Liver (tissue), 9 donors: Measurements from ENCODE around the gene PLEKHA6. TPM values are rescaled to one million over a fixed set of nuclear protein-coding genes. Genes with fewer than 3 reads are reported as not detected.

Experiments used
- DNase-seq: peaks from one replicate; pipeline ENCODE4 v3.0.0-alpha.2; 2017; ENCODE audit warnings: low spot score
- H3K27ac ChIP-seq, 2 donors: one replicate each; pipeline ENCODE4 v1.7.0; 2013; ENCODE audit warnings: inconsistent platforms in 2 of 2, low read length in 2 of 2, control low read depth in 1 of 2, low read depth in 1 of 2, mild to moderate bottlenecking in 1 of 2
- H3K27me3 ChIP-seq, 4 donors: one replicate each; pipeline versions ENCODE4 v1.6.1 to v1.7.0; 2013; ENCODE audit warnings: low read length in 3 of 4, inconsistent platforms in 1 of 4, mild to moderate bottlenecking in 1 of 4, moderate library complexity in 1 of 4; ENCODE audit not compliant: control insufficient read depth in 4 of 4, insufficient read depth in 4 of 4
- H3K36me3 ChIP-seq, 4 donors: one replicate each; pipeline versions ENCODE4 v1.6.1 to v1.7.0; 2013; ENCODE audit warnings: low read length in 3 of 4, mild to moderate bottlenecking in 3 of 4, low read depth in 1 of 4, moderate library complexity in 1 of 4; ENCODE audit not compliant: control insufficient read depth in 4 of 4, insufficient read depth in 3 of 4
- H3K4me1 ChIP-seq, 4 donors: one replicate each; pipeline versions ENCODE4 v1.6.1 to v1.7.0; 2013; ENCODE audit warnings: low read length in 3 of 4, mild to moderate bottlenecking in 3 of 4, moderate library complexity in 1 of 4; ENCODE audit not compliant: control insufficient read depth in 4 of 4, insufficient read depth in 4 of 4
- H3K4me3 ChIP-seq, 3 donors: one replicate each; pipeline versions ENCODE4 v1.6.1 to v1.7.0; 2013; ENCODE audit warnings: low read length in 3 of 3, control low read depth in 1 of 3, low read depth in 1 of 3, mild to moderate bottlenecking in 1 of 3
- H3K9ac ChIP-seq, 2 donors: one replicate each; pipeline ENCODE4 v1.7.0; 2013; ENCODE audit warnings: low read length in 2 of 2, mild to moderate bottlenecking in 2 of 2, moderate library complexity in 2 of 2, control low read depth in 1 of 2, low read depth in 1 of 2
- H3K9me3 ChIP-seq, 4 donors: one replicate each; pipeline versions ENCODE4 v1.6.1 to v1.7.0; 2013; ENCODE audit warnings: low read length in 3 of 4; ENCODE audit not compliant: control insufficient read depth in 4 of 4
- EGR1 ChIP-seq, 2 donors: IDR thresholded peaks; 2 replicates each; pipeline ENCODE4 v1.6.1; 2016 to 2018; ENCODE audit warnings: antibody characterized with exemption in 2 of 2, low read depth in 2 of 2
- FOXA1 ChIP-seq: IDR thresholded peaks from 2 replicates; pipeline ENCODE4 v1.6.1; 2016; ENCODE audit warnings: antibody characterized with exemption
- FOXA2 ChIP-seq: IDR thresholded peaks from 2 replicates; pipeline ENCODE4 v1.6.1; 2016; ENCODE audit warnings: antibody characterized with exemption
- GABPA ChIP-seq, 2 donors: IDR thresholded peaks in 1 of 2; conservative IDR thresholded peaks in 1 of 2; 2 replicates each; pipeline ENCODE4 v1.6.1; 2016; ENCODE audit warnings: antibody characterized with exemption in 2 of 2, mild to moderate bottlenecking in 1 of 2, moderate library complexity in 1 of 2
- HNF4A ChIP-seq, 2 donors: conservative IDR thresholded peaks; 2 replicates each; pipeline ENCODE4 v1.6.1; 2016; ENCODE audit warnings: antibody characterized with exemption in 2 of 2, mild to moderate bottlenecking in 2 of 2
- HNF4G ChIP-seq: IDR thresholded peaks from 2 replicates; pipeline ENCODE4 v1.6.1; 2016; ENCODE audit warnings: antibody characterized with exemption
- JUND ChIP-seq, 2 donors: IDR thresholded peaks; 2 replicates each; pipeline ENCODE4 v1.6.1; 2016; ENCODE audit warnings: antibody characterized with exemption in 2 of 2
- NR2F2 ChIP-seq: IDR thresholded peaks from 2 replicates; pipeline ENCODE4 v1.6.1; 2016; ENCODE audit warnings: antibody characterized with exemption
- RAD21 ChIP-seq, 2 donors: IDR thresholded peaks; 2 replicates each; pipeline ENCODE4 v1.6.1; 2016; ENCODE audit warnings: antibody characterized with exemption in 2 of 2, mild to moderate bottlenecking in 2 of 2
- RXRA ChIP-seq, 2 donors: IDR thresholded peaks; 2 replicates each; pipeline ENCODE4 v1.6.1; 2017 to 2018; ENCODE audit warnings: antibody characterized with exemption in 2 of 2, mild to moderate bottlenecking in 1 of 2
- SP1 ChIP-seq: IDR thresholded peaks from 2 replicates; pipeline ENCODE4 v1.6.1; 2018; ENCODE audit warnings: antibody characterized with exemption, mild to moderate bottlenecking
- TAF1 ChIP-seq: conservative IDR thresholded peaks from 2 replicates; pipeline ENCODE4 v1.6.1; 2016; ENCODE audit warnings: antibody characterized with exemption, mild to moderate bottlenecking
- YY1 ChIP-seq: IDR thresholded peaks from 2 replicates; pipeline ENCODE4 v1.6.1; 2016; ENCODE audit warnings: antibody characterized with exemption, mild to moderate bottlenecking
- WGBS: extraction: QIAGEN DNeasy Blood & Tissue Kit; methylation state at CpG from one replicate; pipeline ENCODE4 v1.1.7; 2013; 5-methylcytosine and 5-hydroxymethylcytosine counted together
- polyA plus RNA-seq, 2 donors: library from polyadenylated mRNA; stranded (reverse) in 1 of 2; unstranded in 1 of 2; fragments of 200-250 nt in 1 of 2; fragments of >200 nt in 1 of 2; fragmentation: Nextera tagmentation in 1 of 2; extraction: Ambion mirVana in 1 of 2; gene quantifications; one replicate each; pipeline versions ENCODE4 v1.2.1 to v1.2.3, GENCODE V29; 2013 to 2015
- total RNA-seq, 2 donors: library from RNA; depleted of rRNA; stranded (reverse); fragments of >200 nt; gene quantifications; one replicate each; pipeline ENCODE4 v1.2.3, GENCODE V29; 2014
- TF ChIP-seq, protein P1 (sequence below): fragments of 150-350 bp; IDR thresholded peaks from 2 replicates; pipeline ENCODE4 v1.5.1; 2017; ENCODE audit warnings: improper control_type of control experiment, low read depth, low read length; ENCODE audit not compliant: missing input control
- TF ChIP-seq, protein P2 (sequence below): IDR thresholded peaks from 2 replicates; pipeline ENCODE4 v1.6.1; 2016; ENCODE audit warnings: antibody characterized with exemption, mild to moderate bottlenecking
- TF ChIP-seq, protein P3 (sequence below): IDR thresholded peaks from 2 replicates; pipeline ENCODE4 v1.6.1; 2016; ENCODE audit warnings: antibody characterized with exemption
- TF ChIP-seq, protein P4 (sequence below): IDR thresholded peaks from 2 replicates; pipeline ENCODE4 v1.6.1; 2016; ENCODE audit warnings: antibody characterized with exemption
- TF ChIP-seq, protein P5 (sequence below): IDR thresholded peaks from 2 replicates; pipeline ENCODE4 v1.6.1; 2016; ENCODE audit warnings: antibody characterized with exemption
- donor health status: healthy.
- donor health status: healthy.
- donor health status: healthy.
- donor health status: healthy.
- donor health status: healthy.

Gene PLEKHA6
- total and polyA plus RNA-seq, 4 donors = 5.3 to 12.8 (median 7.6) TPM

DNA sequence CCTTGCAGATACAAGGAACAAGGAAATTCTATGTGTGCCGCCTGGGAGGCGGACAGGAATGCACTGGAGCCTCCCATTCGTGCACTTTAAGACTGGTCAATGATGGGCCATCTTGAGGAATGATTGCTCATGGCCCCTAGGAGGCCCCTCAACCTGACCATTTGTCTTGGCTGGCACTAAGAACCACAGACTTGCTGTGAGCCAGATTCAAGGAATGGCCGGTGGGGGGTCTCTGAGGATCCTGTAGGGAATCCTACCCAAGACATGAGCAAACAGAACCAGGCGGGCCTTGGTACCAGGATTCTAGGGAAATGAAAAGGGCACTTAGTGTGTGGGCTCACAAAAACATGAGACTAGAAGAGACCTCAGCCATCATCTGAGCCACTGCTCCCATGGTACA, 117.8 kb downstream of the PLEKHA6 start:
- H3K27ac ChIP-seq = no peak overlapping the region
- H3K36me3 ChIP-seq = peaks cover 3 to 54% (median 27%) of the 10 kb centered on the region in 4 donors

More for the DNA sequence above, 117.8 kb downstream of the PLEKHA6 start:
- Histone ChIP-seq H3K9me3 (no peaks in the 10 kb centered on the region), H3K9ac (no peak overlapping the region), H3K4me3 (no peak overlapping the region), H3K4me1 (peaks cover 0 to 2% (median 0%) of the 10 kb centered on the region in 4 donors), H3K27me3 (no peaks in the 10 kb centered on the region)
- WGBS = 94% methylated on average over 5 of the region's 5 CpGs
- no peak for DNase-seq
- TF ChIP-seq, protein P1, sequence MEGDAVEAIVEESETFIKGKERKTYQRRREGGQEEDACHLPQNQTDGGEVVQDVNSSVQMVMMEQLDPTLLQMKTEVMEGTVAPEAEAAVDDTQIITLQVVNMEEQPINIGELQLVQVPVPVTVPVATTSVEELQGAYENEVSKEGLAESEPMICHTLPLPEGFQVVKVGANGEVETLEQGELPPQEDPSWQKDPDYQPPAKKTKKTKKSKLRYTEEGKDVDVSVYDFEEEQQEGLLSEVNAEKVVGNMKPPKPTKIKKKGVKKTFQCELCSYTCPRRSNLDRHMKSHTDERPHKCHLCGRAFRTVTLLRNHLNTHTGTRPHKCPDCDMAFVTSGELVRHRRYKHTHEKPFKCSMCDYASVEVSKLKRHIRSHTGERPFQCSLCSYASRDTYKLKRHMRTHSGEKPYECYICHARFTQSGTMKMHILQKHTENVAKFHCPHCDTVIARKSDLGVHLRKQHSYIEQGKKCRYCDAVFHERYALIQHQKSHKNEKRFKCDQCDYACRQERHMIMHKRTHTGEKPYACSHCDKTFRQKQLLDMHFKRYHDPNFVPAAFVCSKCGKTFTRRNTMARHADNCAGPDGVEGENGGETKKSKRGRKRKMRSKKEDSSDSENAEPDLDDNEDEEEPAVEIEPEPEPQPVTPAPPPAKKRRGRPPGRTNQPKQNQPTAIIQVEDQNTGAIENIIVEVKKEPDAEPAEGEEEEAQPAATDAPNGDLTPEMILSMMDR = no peak
- TF ChIP-seq, protein P2, sequence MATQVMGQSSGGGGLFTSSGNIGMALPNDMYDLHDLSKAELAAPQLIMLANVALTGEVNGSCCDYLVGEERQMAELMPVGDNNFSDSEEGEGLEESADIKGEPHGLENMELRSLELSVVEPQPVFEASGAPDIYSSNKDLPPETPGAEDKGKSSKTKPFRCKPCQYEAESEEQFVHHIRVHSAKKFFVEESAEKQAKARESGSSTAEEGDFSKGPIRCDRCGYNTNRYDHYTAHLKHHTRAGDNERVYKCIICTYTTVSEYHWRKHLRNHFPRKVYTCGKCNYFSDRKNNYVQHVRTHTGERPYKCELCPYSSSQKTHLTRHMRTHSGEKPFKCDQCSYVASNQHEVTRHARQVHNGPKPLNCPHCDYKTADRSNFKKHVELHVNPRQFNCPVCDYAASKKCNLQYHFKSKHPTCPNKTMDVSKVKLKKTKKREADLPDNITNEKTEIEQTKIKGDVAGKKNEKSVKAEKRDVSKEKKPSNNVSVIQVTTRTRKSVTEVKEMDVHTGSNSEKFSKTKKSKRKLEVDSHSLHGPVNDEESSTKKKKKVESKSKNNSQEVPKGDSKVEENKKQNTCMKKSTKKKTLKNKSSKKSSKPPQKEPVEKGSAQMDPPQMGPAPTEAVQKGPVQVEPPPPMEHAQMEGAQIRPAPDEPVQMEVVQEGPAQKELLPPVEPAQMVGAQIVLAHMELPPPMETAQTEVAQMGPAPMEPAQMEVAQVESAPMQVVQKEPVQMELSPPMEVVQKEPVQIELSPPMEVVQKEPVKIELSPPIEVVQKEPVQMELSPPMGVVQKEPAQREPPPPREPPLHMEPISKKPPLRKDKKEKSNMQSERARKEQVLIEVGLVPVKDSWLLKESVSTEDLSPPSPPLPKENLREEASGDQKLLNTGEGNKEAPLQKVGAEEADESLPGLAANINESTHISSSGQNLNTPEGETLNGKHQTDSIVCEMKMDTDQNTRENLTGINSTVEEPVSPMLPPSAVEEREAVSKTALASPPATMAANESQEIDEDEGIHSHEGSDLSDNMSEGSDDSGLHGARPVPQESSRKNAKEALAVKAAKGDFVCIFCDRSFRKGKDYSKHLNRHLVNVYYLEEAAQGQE = no peak
- TF ChIP-seq HNF4A (conservative IDR thresholded peaks at IDR 0.05) (no peak), FOXA2 (no peak), HNF4G (no peak), RAD21 (IDR thresholded peaks at IDR 0.05) (no peak), EGR1 (IDR thresholded peaks at IDR 0.05; ENCODE audit: low read depth in 2 of 2) (no peak), SP1 (no peak), YY1 (no peak), GABPA (IDR thresholded peaks at IDR 0.05 in 1 of 2, conservative IDR thresholded peaks at IDR 0.05 in 1 of 2) (no peak), RXRA (IDR thresholded peaks at IDR 0.05) (no peak), FOXA1 (no peak), JUND (IDR thresholded peaks at IDR 0.05) (no peak), TAF1 (no peak), NR2F2 (no peak)
- TF ChIP-seq, protein P3, sequence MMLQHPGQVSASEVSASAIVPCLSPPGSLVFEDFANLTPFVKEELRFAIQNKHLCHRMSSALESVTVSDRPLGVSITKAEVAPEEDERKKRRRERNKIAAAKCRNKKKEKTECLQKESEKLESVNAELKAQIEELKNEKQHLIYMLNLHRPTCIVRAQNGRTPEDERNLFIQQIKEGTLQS = no peak
- TF ChIP-seq, protein P4, sequence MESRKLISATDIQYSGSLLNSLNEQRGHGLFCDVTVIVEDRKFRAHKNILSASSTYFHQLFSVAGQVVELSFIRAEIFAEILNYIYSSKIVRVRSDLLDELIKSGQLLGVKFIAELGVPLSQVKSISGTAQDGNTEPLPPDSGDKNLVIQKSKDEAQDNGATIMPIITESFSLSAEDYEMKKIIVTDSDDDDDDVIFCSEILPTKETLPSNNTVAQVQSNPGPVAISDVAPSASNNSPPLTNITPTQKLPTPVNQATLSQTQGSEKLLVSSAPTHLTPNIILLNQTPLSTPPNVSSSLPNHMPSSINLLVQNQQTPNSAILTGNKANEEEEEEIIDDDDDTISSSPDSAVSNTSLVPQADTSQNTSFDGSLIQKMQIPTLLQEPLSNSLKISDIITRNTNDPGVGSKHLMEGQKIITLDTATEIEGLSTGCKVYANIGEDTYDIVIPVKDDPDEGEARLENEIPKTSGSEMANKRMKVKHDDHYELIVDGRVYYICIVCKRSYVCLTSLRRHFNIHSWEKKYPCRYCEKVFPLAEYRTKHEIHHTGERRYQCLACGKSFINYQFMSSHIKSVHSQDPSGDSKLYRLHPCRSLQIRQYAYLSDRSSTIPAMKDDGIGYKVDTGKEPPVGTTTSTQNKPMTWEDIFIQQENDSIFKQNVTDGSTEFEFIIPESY = no peak
- TF ChIP-seq, protein P5, sequence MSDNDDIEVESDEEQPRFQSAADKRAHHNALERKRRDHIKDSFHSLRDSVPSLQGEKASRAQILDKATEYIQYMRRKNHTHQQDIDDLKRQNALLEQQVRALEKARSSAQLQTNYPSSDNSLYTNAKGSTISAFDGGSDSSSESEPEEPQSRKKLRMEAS = no peak
